Heart right ventricle (tissue), 16 donors: Measurements from ENCODE around the gene CARD11. TPM values are rescaled to one million over a fixed set of nuclear protein-coding genes. Genes with fewer than 3 reads are reported as not detected.

Experiments used
- ATAC-seq, 8 donors: fragments of 200-7000 bp; cut with Tn5 transposase; one replicate each; pipeline ENCODE4 v1.9.1; 2020; ENCODE audit warnings: mild to moderate bottlenecking in 8 of 8, moderate library complexity in 8 of 8, moderate number of reproducible peaks in 1 of 8
- DNase-seq, 2 donors: peaks; one replicate each; pipeline ENCODE4 v3.0.0-alpha.2; 2020
- H3K27ac ChIP-seq, 10 donors: fragments of 200-600 bp; sonication (generic) in 2 of 10; one replicate each; pipeline versions ENCODE4 v1.5.0 to v1.8.0; 2020 to 2022; ENCODE audit warnings: mild to moderate bottlenecking in 3 of 10
- H3K27me3 ChIP-seq, 7 donors: fragments of 200-600 bp; one replicate each; pipeline ENCODE4 v1.8.0; 2021 to 2022; ENCODE audit warnings: mild to moderate bottlenecking in 2 of 7
- H3K36me3 ChIP-seq, 9 donors: fragments of 200-600 bp; sonication (generic) in 1 of 9; one replicate each; pipeline versions ENCODE4 v1.5.0 to v1.8.0; 2020 to 2022; ENCODE audit warnings: mild to moderate bottlenecking in 2 of 9
- H3K4me1 ChIP-seq, 9 donors: fragments of 200-600 bp; sonication (generic) in 1 of 9; one replicate each; pipeline versions ENCODE4 v1.5.0 to v1.8.0; 2020 to 2022; ENCODE audit warnings: mild to moderate bottlenecking in 4 of 9
- H3K4me3 ChIP-seq, 10 donors: fragments of 200-600 bp; sonication (generic) in 2 of 10; one replicate each; pipeline versions ENCODE4 v1.5.0 to v1.8.0; 2020 to 2022; ENCODE audit warnings: mild to moderate bottlenecking in 7 of 10, moderate library complexity in 2 of 10
- H3K9me3 ChIP-seq, 11 donors: fragments of 200-600 bp in 10 of 11; sonication (generic) in 2 of 11; one replicate each; pipeline versions ENCODE4 v1.5.0 to v1.8.0; 2013 to 2022; ENCODE audit warnings: mild to moderate bottlenecking in 2 of 11, control low read depth in 1 of 11, moderate library complexity in 1 of 11
- WGBS, 2 donors: extraction: QIAGEN DNeasy Blood & Tissue Kit; methylation state at CpG; one replicate each; pipeline ENCODE4 v1.1.7; 2013; ENCODE audit warnings: inconsistent platforms in 1 of 2; 5-methylcytosine and 5-hydroxymethylcytosine counted together
- intact Hi-C, 10 donors: fragments of 100-400 bp; cut with DNase I; formaldehyde crosslinking; loops; one replicate each; pipeline versions ENCODE4 v1.11.1 to v1.14.2; 2022
- polyA plus RNA-seq, 2 donors: library from polyadenylated mRNA; stranded (reverse); fragments of 200-250 nt; gene quantifications; one replicate each; pipeline ENCODE4 v1.2.3, GENCODE V29; 2013
- total RNA-seq, 10 donors: library from RNA; stranded (reverse); fragmentation: NEBNext Ultra II Directional in 3 of 10; extraction: Animal tissue kit (Norgen Biotek cat#: 25700) in 3 of 10; gene quantifications; one replicate each; pipeline versions ENCODE4 v1.2.1 to v1.2.4, GENCODE V29; 2021 to 2023
- TF ChIP-seq, protein P1 (sequence below), 9 donors: fragments of 200-600 bp; sonication (generic) in 2 of 9; IDR thresholded peaks; one replicate each; pipeline versions ENCODE4 v1.5.0 to v1.8.0; 2021 to 2022; ENCODE audit warnings: antibody characterized with exemption in 9 of 9, mild to moderate bottlenecking in 5 of 9, moderate library complexity in 1 of 9
- donor health status: Arrhythmogenic right ventricular cardiomyopathy.
- donor health status: ischemic (EF 13 %, LVEDD 7.1; RV severe dilation, severe dysfunction).
- donor health status: healthy with polysubstance abuse.
- donor health status: DM: no; HTN: yes; CAD: no.
- donor health status: DM: no; HTN: no; CAD: no.
- donor health status: ischemic (EF 25% LVEDD 6.9; RV normal size, moderate dysfunction).
- donor health status: ischemic (EF 25% LVEDD 5.7; RV mildly dilated, moderate dysfunction).
- donor health status: healthy.
- donor health status: DM: yes; HTN: yes; CAD: no.
- donor health status: Ischemic cardiomyopathy.
- donor health status: ischemic (EF 35%, LVEDD 5.7; RV mildly dilated, moderate dysfunction).
- donor health status: nonischemic (EF 11% LVEDD 7.7; RV severe dilation, severe dysfunction).
- donor health status: DM: yes; HTN: yes; CAD: no.
- donor health status: PGD.
- donor health status: ischemic (EF 29% LVEDD 5.4; RV normal size, mild dysfunction).
- donor health status: nonischemic (EF 23%, LVEDD 6.1; RV moderate dilation, normal function).

CARD11 gene
- total and polyA plus RNA-seq, 12 donors: 0.14 to 1.7 (median 0.30) TPM; not detected in 1

DNA sequence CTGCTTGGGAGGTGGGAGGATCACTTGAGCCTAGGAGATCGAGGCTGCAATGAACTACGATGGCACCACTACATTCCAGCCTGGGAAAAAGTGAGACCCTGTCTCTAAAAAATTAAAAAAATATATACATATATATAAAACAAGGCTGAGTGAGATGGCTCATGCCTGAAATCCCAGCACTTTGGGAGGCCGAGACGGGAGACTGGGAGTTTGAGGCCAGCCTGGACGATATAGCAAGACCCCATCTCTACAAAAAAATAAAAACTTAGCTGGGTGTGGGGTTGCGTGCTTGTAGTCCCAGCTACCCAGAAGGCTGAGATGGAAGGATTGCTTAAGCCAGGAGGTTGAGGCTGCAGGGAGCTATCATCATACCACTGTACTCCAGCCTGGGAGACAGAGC is 87.6 kb downstream of the CARD11 start:
- Histone ChIP-seq H3K4me1 (peaks cover 0 to 23% (median 0%) of the 10 kb centered on the region in 9 donors), H3K36me3 (no peaks in the 10 kb centered on the region), H3K4me3 (no peak overlapping the region), H3K27ac (no peak overlapping the region), H3K9me3 (no peaks in the 10 kb centered on the region), H3K27me3 (peaks cover 0 to 51% (median 30%) of the 10 kb centered on the region in 7 donors)
- TF ChIP-seq, protein P1, sequence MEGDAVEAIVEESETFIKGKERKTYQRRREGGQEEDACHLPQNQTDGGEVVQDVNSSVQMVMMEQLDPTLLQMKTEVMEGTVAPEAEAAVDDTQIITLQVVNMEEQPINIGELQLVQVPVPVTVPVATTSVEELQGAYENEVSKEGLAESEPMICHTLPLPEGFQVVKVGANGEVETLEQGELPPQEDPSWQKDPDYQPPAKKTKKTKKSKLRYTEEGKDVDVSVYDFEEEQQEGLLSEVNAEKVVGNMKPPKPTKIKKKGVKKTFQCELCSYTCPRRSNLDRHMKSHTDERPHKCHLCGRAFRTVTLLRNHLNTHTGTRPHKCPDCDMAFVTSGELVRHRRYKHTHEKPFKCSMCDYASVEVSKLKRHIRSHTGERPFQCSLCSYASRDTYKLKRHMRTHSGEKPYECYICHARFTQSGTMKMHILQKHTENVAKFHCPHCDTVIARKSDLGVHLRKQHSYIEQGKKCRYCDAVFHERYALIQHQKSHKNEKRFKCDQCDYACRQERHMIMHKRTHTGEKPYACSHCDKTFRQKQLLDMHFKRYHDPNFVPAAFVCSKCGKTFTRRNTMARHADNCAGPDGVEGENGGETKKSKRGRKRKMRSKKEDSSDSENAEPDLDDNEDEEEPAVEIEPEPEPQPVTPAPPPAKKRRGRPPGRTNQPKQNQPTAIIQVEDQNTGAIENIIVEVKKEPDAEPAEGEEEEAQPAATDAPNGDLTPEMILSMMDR (IDR thresholded peaks at IDR 0.05): no peak
- DNase-seq (no peak), ATAC-seq (no peak)
- 93 to 94% methylated on average over 6 of the region's 6 CpGs for WGBS, 2 donors
- intact Hi-C loops: no loop called here

DNA sequence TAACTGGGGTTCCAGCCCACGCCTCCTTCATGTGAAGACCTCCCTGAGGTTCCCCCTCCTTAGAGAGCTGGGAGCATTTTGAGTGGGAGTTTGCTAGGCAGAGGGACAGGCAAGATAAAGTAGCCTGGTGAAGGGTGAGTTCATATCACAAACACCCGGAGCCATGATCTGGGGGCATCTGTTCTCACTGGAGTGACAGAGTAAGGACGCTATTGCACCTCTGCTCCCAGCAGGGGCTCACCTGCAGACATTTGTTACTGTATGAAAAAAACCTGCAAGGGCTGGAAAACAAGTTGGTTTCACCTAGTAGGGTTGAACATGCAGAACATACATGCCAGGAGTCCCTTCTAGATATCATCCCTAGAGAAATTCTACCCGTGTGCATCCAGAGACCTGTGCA is 88.4 kb downstream of the CARD11 start:
- intact Hi-C loops: no loop called here
- DNase-seq (no peak), ATAC-seq (no peak)
- Histone ChIP-seq H3K27ac (no peak overlapping the region), H3K4me3 (no peak overlapping the region), H3K27me3 (peaks cover 0 to 45% (median 27%) of the 10 kb centered on the region in 7 donors), H3K9me3 (peaks cover 0 to 5% (median 0%) of the 10 kb centered on the region in 11 donors), H3K4me1 (peaks cover 0 to 31% (median 0%) of the 10 kb centered on the region in 9 donors), H3K36me3 (no peaks in the 10 kb centered on the region)
- 74% methylated on average over 4 of the region's 4 CpGs for WGBS, 2 donors
- TF ChIP-seq, protein P1 (IDR thresholded peaks at IDR 0.05): no peak

DNA sequence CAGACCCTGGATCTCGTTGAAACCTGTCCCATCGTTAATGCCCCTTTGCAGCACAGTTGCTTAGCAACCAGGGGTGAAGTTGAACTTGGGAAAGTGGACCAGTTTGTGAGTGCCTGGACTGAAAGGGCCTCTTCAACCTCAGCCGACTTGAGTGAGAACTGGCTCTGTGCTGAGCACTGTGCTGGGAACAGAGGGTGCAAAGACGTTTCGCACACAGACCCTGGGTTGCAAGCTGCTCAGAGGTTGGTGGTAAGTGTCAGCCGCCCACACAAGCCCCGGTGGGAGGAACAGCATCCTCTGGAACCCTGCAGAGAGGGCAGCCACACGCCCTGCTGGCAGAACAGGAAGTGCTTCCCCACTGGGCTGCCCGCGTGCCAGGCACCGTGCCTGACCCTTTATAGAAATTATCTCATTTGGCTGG is 89.2 kb downstream of the CARD11 start:
- no peak for DNase-seq
- H3K9me3 ChIP-seq: peaks cover 0 to 12% (median 0%) of the 10 kb centered on the region in 11 donors
- H3K4me1 ChIP-seq: peaks cover 0 to 35% (median 0%) of the 10 kb centered on the region in 9 donors
- H3K36me3 ChIP-seq: no peaks in the 10 kb centered on the region
- TF ChIP-seq, protein P1 (IDR thresholded peaks at IDR 0.05): no peak
- intact Hi-C loops: no loop called here
- no peak overlapping the region for H3K4me3 ChIP-seq
- 76 to 84% methylated on average over 11 of the region's 11 CpGs for WGBS, 2 donors
- ATAC-seq: peak in 1 of 8 donors; percentile 12
- H3K27me3 ChIP-seq: peaks cover 0 to 38% (median 27%) of the 10 kb centered on the region in 7 donors
- no peak overlapping the region for H3K27ac ChIP-seq

DNA sequence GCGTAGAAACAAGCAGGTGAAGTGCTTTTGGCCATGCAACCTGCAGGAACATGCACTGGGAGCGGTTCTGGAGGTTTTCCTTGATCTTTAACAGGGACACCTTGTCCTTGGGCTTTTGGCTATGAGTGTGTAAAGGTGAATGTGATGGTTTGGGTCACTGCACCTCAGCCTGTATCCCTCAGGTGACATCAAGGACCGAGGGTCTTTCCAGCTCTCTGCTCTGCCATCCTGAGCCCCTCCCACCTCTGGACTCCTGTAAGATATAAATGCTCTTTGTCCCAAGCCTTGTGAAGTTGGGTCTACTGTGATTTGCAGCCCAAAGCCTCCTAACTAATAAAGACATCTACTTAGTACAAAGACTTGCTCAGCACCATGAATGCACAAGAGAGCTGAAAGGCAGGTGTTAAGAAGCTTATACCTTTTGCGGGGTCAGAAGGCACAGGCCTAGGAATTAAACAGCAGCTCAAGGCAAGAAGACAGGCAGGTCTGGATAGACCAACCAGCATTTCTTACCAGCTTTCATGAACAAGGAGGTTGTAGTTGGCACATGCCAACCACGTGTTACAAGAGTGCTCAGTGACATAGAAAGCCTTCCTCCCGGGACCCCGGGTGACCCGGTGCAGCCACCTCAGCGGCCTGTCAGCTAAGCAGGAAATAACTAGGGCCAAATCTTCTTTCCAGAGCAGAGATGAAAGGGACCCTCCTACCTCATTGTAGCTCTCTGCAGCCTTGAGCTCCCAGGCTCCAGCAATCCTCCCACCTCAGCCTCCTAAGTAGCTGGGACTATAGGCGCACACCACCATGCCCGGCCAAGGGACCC is 89.9 kb downstream of the CARD11 start:
- H3K27me3 ChIP-seq: peaks cover 0 to 32% (median 27%) of the 10 kb centered on the region in 7 donors
- WGBS, 2 donors: 77 to 79% methylated on average over 11 of the region's 11 CpGs
- H3K4me3 ChIP-seq: no peak overlapping the region
- DNase-seq (no peak), ATAC-seq (no peak)
- H3K27ac ChIP-seq: no peak overlapping the region
- peaks cover 0 to 35% (median 0%) of the 10 kb centered on the region in 9 donors for H3K4me1 ChIP-seq
- intact Hi-C loops: no loop called here
- peaks cover 0 to 19% (median 0%) of the 10 kb centered on the region in 11 donors for H3K9me3 ChIP-seq
- TF ChIP-seq, protein P1 (IDR thresholded peaks at IDR 0.05): no peak
- H3K36me3 ChIP-seq: no peaks in the 10 kb centered on the region
